Neural cell (in vitro differentiated cells): Measurements from ENCODE around the gene PELI2. TPM values are rescaled to one million over a fixed set of nuclear protein-coding genes. Genes with fewer than 3 reads are reported as not detected.

ENCODE experiments used
- H2AFZ ChIP-seq: fragments of 200-600, 300-800 bp; sonication (generic), shearing (Covaris generic); 2 replicates; pipeline ENCODE4 v1.6.0; 2014; ENCODE audit warnings: low read depth, mild to moderate bottlenecking, antibody characterized with exemption, low read length, moderate library complexity
- H3F3A ChIP-seq: fragments of 200-600 bp; shearing (Covaris generic); 2 replicates; pipeline ENCODE4 v1.6.1; 2016; ENCODE audit warnings: mild to moderate bottlenecking, moderate library complexity, mixed read lengths, antibody characterized with exemption, low read length; ENCODE audit not compliant: insufficient read depth, poor library complexity, severe bottlenecking
- H3K27ac ChIP-seq: fragments of 200-600, 300-800 bp; sonication (generic), shearing (Covaris generic); 2 replicates; pipeline ENCODE4 v1.5.1; 2014; ENCODE audit warnings: mild to moderate bottlenecking, low read length, moderate library complexity
- H3K27me3 ChIP-seq: fragments of 300-800, 200-600 bp; sonication (generic), shearing (Covaris generic); 2 replicates; pipeline ENCODE4 v1.6.0; 2014; ENCODE audit warnings: mild to moderate bottlenecking, low read depth, low read length, moderate library complexity; ENCODE audit not compliant: insufficient read depth
- H3K36me3 ChIP-seq: fragments of 300-800, 200-600 bp; sonication (generic), shearing (Covaris generic); 2 replicates; pipeline ENCODE4 v1.5.1; 2014; ENCODE audit warnings: mild to moderate bottlenecking, antibody characterized with exemption, low read length, moderate library complexity; ENCODE audit not compliant: insufficient read depth
- H3K4me2 ChIP-seq: fragments of 300-800, 200-600 bp; sonication (generic), shearing (Covaris generic); 2 replicates; pipeline ENCODE4 v1.6.0; 2014; ENCODE audit warnings: mild to moderate bottlenecking, low read length
- H3K4me3 ChIP-seq: fragments of 300-800, 200-600 bp; sonication (generic), shearing (Covaris generic); 2 replicates; pipeline ENCODE4 v1.5.1; 2014; ENCODE audit warnings: mild to moderate bottlenecking, low read length, moderate library complexity
- H3K79me2 ChIP-seq: fragments of 200-600 bp; shearing (Covaris generic); replicated peaks from 2 replicates; pipeline ENCODE4 v1.6.0; 2014; ENCODE audit warnings: mild to moderate bottlenecking, low read length, moderate library complexity; ENCODE audit not compliant: insufficient read depth
- H3K9ac ChIP-seq: fragments of 300-800, 200-600 bp; sonication (generic), shearing (Covaris generic); 2 replicates; pipeline ENCODE4 v1.6.1; 2016; ENCODE audit warnings: mild to moderate bottlenecking, low read length, mixed read lengths
- H3K9me2 ChIP-seq: fragments of 200-600 bp; shearing (Covaris generic); 2 replicates; pipeline ENCODE4 v1.6.1; 2016; ENCODE audit warnings: mild to moderate bottlenecking, low read length, mixed read lengths; ENCODE audit not compliant: insufficient read depth
- H3K9me3 ChIP-seq: fragments of 200-600, 300-800 bp; sonication (generic), shearing (Covaris generic); 2 replicates; pipeline ENCODE4 v1.6.1; 2016; ENCODE audit warnings: mild to moderate bottlenecking, mixed run types, low read length, moderate library complexity, mixed read lengths
- H4K20me1 ChIP-seq: fragments of 200-600 bp; shearing (Covaris generic); 2 replicates; pipeline ENCODE4 v1.6.1; 2016; ENCODE audit warnings: mild to moderate bottlenecking, mixed run types; ENCODE audit not compliant: insufficient read depth
- EP300 ChIP-seq: fragments of 450-650 bp; conservative IDR thresholded peaks from 2 replicates; pipeline ENCODE4 v1.6.1; 2014; ENCODE audit warnings: antibody characterized with exemption, mild to moderate bottlenecking, moderate library complexity; ENCODE audit not compliant: poor library complexity, severe bottlenecking
- EZH2 ChIP-seq: fragments of 200-600, 300-800 bp; shearing (Covaris generic), sonication (generic); IDR thresholded peaks from 2 replicates; pipeline ENCODE4 v1.6.1; 2014; ENCODE audit warnings: antibody characterized with exemption, low read length, borderline replicate concordance, mild to moderate bottlenecking; ENCODE audit not compliant: insufficient read depth, poor library complexity, severe bottlenecking
- MXI1 ChIP-seq: fragments of 450-650 bp; conservative IDR thresholded peaks from 2 replicates; pipeline ENCODE4 v1.6.1; 2014; ENCODE audit warnings: antibody characterized with exemption, mild to moderate bottlenecking; ENCODE audit not compliant: poor library complexity, severe bottlenecking
- POLR2AphosphoS5 ChIP-seq: IDR thresholded peaks from 2 replicates; pipeline ENCODE4 v1.6.1; 2012
- RAD21 ChIP-seq: fragments of 450-650 bp; conservative IDR thresholded peaks from 2 replicates; pipeline ENCODE4 v1.6.1; 2014; ENCODE audit warnings: antibody characterized with exemption, mild to moderate bottlenecking, moderate library complexity
- SMC3 ChIP-seq: fragments of 450-650 bp; conservative IDR thresholded peaks from 2 replicates; pipeline ENCODE4 v1.6.1; 2014; ENCODE audit warnings: antibody characterized with exemption, mild to moderate bottlenecking, moderate library complexity; ENCODE audit not compliant: poor library complexity
- TAF1 ChIP-seq: IDR thresholded peaks from 2 replicates; pipeline ENCODE4 v1.6.1; 2012; ENCODE audit warnings: low read depth
- polyA plus RNA-seq: library from polyadenylated mRNA; depleted of rRNA; stranded (reverse); fragments of >200 nt; gene quantifications from 2 replicates; pipeline ENCODE4 v1.2.3, GENCODE V29; 2014
- TF ChIP-seq, protein P1 (sequence below): IDR thresholded peaks from 2 replicates; pipeline ENCODE4 v1.6.1; 2012; ENCODE audit warnings: borderline replicate concordance
- TF ChIP-seq, protein P2 (sequence below): fragments of 450-650 bp; IDR thresholded peaks from 2 replicates; pipeline ENCODE4 v1.5.1; 2014; ENCODE audit warnings: antibody characterized with exemption, mild to moderate bottlenecking, moderate library complexity; ENCODE audit not compliant: poor library complexity, severe bottlenecking

PELI2 gene
- polyA plus RNA-seq, 1 donor from 2014 or later = 5.3 TPM

DNA sequence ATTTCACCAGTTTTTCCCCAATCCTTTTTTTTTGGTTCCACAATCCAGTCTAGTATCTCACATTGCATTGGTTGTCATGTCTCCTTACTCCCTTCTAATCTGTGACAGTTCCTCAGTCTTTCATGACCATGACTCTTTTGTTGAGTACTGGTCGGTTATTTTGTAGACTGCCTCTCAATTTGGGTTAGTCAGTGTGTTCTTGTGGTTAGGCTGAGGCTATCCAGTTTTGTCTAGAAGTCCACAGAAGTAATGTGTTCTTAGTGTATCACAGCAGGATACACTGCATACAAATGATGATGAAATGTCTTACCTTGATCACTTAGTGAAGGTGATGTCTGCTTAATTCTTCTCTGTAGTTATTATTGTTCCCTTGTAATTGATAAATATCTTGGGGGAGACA lies 24.8 kb downstream of the PELI2 start:
- no peak for TF ChIP-seq EZH2
- TF ChIP-seq RAD21 = no peak
- no peak for TF ChIP-seq SMC3
- TF ChIP-seq, protein P1, sequence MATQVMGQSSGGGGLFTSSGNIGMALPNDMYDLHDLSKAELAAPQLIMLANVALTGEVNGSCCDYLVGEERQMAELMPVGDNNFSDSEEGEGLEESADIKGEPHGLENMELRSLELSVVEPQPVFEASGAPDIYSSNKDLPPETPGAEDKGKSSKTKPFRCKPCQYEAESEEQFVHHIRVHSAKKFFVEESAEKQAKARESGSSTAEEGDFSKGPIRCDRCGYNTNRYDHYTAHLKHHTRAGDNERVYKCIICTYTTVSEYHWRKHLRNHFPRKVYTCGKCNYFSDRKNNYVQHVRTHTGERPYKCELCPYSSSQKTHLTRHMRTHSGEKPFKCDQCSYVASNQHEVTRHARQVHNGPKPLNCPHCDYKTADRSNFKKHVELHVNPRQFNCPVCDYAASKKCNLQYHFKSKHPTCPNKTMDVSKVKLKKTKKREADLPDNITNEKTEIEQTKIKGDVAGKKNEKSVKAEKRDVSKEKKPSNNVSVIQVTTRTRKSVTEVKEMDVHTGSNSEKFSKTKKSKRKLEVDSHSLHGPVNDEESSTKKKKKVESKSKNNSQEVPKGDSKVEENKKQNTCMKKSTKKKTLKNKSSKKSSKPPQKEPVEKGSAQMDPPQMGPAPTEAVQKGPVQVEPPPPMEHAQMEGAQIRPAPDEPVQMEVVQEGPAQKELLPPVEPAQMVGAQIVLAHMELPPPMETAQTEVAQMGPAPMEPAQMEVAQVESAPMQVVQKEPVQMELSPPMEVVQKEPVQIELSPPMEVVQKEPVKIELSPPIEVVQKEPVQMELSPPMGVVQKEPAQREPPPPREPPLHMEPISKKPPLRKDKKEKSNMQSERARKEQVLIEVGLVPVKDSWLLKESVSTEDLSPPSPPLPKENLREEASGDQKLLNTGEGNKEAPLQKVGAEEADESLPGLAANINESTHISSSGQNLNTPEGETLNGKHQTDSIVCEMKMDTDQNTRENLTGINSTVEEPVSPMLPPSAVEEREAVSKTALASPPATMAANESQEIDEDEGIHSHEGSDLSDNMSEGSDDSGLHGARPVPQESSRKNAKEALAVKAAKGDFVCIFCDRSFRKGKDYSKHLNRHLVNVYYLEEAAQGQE = no peak
- TF ChIP-seq, protein P2, sequence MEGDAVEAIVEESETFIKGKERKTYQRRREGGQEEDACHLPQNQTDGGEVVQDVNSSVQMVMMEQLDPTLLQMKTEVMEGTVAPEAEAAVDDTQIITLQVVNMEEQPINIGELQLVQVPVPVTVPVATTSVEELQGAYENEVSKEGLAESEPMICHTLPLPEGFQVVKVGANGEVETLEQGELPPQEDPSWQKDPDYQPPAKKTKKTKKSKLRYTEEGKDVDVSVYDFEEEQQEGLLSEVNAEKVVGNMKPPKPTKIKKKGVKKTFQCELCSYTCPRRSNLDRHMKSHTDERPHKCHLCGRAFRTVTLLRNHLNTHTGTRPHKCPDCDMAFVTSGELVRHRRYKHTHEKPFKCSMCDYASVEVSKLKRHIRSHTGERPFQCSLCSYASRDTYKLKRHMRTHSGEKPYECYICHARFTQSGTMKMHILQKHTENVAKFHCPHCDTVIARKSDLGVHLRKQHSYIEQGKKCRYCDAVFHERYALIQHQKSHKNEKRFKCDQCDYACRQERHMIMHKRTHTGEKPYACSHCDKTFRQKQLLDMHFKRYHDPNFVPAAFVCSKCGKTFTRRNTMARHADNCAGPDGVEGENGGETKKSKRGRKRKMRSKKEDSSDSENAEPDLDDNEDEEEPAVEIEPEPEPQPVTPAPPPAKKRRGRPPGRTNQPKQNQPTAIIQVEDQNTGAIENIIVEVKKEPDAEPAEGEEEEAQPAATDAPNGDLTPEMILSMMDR = no peak
- TF ChIP-seq POLR2AphosphoS5 = no peak
- TF ChIP-seq MXI1 = no peak
- no peak for TF ChIP-seq EP300
- no peak for TF ChIP-seq TAF1
- Histone ChIP-seq H3K36me3 (no peaks in the 10 kb centered on the region), H3K9me3 (no peaks in the 10 kb centered on the region), H3K27ac (no peak overlapping the region), H3K4me3 (no peak overlapping the region), H3K4me2 (no peak overlapping the region), H4K20me1 (no peaks in the 10 kb centered on the region), H3K27me3 (no peaks in the 10 kb centered on the region), H3K9ac (no peak overlapping the region), H3K9me2 (no peaks in the 10 kb centered on the region), H3K79me2 (peaks cover 85% of the 10 kb centered on the region), H2AFZ (no peak overlapping the region), H3F3A (no peaks in the 10 kb centered on the region)

DNA sequence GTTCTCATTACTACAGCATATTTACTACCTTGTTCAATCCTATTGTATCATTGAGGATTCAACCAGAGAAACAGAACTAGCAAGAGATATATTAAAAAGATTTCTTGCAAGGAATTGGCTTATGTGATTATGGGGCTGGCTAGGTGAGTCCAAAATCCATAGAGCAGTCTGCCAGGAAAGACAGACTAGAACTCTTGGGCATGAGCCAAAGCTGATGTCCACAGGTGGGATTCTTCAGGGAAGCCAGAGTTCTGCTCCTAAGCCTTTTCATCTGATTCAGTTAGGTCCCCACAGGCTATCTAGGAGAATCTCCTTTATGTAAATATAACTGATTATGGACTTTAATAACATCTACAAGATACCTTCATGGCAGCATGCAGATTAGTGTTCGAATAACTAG lies 26.0 kb downstream of the PELI2 start:
- no peaks in the 10 kb centered on the region for H4K20me1 ChIP-seq
- H3K27me3 ChIP-seq = no peaks in the 10 kb centered on the region
- no peak overlapping the region for H3K4me2 ChIP-seq
- H3K27ac ChIP-seq = no peak overlapping the region
- H3K9me2 ChIP-seq = no peaks in the 10 kb centered on the region
- no peaks in the 10 kb centered on the region for H3K36me3 ChIP-seq
- TF ChIP-seq EP300 (no peak), EZH2 (no peak), MXI1 (no peak), RAD21 (no peak), SMC3 (no peak), POLR2AphosphoS5 (no peak), TAF1 (no peak)
- TF ChIP-seq, protein P1 = no peak
- TF ChIP-seq, protein P2 = no peak
- H2AFZ ChIP-seq = no peak overlapping the region
- no peaks in the 10 kb centered on the region for H3F3A ChIP-seq
- no peaks in the 10 kb centered on the region for H3K9me3 ChIP-seq
- H3K79me2 ChIP-seq = peaks cover 86% of the 10 kb centered on the region
- no peak overlapping the region for H3K9ac ChIP-seq
- H3K4me3 ChIP-seq = no peak overlapping the region
